ENCODE data around the gene PODXL2.

DNA sequence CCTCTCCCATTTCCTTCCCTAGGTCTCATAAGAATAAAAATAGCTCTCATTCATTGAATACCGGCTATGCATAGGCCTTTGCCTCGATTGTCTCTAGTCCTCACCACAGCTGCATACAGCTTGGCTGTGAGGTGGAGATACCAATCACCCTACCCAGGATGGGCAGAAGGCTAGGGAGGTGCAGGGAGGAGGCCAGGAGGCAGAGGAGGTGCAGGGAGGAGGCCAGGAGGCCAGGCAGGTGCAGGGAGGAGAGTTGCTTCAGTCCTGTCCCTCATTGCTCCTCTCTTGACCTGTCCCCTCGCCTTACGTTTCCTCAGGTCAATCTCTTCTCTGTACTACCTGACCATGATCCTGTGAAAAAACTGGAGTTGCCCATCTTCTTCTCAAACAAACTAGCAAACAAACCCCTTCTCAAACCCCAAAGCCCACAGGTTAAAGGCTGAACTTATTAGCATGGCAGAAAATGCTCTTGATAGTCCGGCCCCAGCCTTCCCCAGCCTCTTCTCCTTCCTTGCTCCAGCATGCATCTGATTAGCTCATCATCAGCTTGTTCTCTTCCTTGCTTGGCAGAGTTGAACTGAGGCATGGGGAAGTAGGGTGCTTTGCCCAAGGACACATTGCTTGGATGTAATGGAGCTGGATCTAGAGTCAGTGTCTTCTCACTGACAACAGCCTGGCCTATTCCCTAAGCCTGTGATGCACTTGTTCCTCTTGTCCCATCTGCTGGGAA lies 15.8 kb downstream of the PODXL2 start:
- TF ChIP-seq JUN (IDR thresholded peaks at IDR 0.05; ENCODE audit: low read depth, low read length): no peak
- no peak for TF ChIP-seq TAF1 (IDR thresholded peaks at IDR 0.05; ENCODE audit: low read depth, low read length)
- no peak for TF ChIP-seq NRF1 (IDR thresholded peaks at IDR 0.05; ENCODE audit: low read depth, low read length)

Data from H1 (cell line).